HUDEP-2 (cell line): ENCODE measurements around the gene FILIP1.

Experiments used
- DNase-seq, 76 experiments: peaks; one replicate each; lab custom pipeline; 2025; ENCODE audit not compliant: unreplicated experiment in 76 of 76; lab: John Stamatoyannopoulos, UW

The FILIP1 gene

GRCh38 chr6:75347898-75348610, 145.5 kb downstream of the FILIP1 start:
- DNase-seq: no peak

DNA sequence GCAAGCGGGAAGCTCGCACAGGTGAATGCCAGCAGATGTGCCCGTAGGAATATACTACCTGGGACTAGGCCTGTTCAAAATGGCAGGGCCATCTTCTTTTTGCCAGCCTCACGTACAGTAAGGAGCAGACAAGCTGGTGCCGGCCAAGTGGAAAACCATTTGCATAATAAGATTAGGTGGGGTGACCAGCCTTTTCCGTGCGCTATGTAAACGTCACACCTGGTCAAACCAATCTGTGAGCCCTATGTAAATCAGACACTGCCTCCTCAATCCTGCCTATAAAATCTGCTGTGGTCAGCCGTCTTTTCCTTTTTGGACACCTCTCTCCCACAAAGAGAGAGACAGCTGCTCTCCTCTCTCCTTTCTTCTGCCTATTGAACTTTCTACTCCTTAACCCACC, 148.2 kb downstream of the FILIP1 start:
- DNase-seq: no peak

- no peak for DNase-seq
These were observed 149.1 kb downstream of the FILIP1 start for GRCh38 chr6:75344455-75344854.

DNA sequence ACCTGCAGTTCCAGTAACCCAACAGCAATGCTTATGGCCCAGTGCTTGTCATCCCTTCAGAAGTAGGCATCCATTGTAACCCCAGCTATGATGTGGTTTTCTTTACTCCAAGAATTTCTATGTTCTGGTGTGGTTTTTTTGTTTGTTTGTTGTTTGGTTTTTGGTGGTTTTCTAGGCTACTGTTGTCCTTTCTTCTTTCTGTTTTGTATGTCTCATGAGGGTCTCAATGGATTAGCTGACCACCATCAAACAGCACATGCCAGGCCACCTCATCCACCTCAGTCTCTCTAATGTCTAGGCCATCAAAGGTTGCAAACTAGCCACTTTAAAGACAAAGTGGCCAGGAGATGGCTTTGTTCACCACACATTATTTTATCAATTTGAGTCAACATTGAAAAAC, 149.6 kb downstream of the FILIP1 start:
- no peak for DNase-seq

DNA sequence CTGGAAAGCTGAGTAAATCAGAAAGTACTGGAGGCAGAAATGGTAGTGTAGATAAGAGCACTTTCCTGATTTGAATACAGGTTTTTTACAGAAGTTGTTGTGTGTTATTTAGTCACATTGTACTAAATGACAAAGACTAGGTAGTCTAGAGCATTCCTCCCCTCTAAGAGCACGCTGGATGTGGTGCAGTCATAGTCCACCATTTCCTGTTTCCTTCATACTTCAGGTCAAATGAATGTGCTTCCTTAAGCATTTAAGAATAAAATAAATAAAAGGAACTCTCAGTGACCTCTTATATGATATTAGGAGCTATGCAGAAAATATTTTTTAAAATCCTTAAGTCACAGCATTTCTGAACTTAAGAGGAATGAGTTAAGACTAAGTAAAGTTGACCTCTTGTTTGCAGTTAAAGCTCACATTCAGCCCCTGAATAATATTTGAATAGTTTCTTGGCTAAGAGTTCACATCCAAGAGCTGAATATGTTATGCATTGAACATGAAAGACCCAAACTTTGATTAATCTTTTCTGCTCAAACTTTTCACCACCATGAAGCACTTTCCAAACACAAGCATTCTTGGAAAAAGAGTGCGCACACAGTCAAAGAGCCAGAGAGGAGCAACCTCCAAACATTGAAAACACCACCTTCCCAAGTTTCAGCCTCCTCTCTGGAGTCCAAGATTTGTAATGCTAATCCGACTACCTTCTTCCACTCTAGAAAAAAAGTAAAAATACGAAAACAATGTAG, 155.6 kb downstream of the FILIP1 start:
- no peak for DNase-seq

- no peak for DNase-seq
These were observed 159.1 kb downstream of the FILIP1 start for GRCh38 chr6:75334266-75335040.

DNA sequence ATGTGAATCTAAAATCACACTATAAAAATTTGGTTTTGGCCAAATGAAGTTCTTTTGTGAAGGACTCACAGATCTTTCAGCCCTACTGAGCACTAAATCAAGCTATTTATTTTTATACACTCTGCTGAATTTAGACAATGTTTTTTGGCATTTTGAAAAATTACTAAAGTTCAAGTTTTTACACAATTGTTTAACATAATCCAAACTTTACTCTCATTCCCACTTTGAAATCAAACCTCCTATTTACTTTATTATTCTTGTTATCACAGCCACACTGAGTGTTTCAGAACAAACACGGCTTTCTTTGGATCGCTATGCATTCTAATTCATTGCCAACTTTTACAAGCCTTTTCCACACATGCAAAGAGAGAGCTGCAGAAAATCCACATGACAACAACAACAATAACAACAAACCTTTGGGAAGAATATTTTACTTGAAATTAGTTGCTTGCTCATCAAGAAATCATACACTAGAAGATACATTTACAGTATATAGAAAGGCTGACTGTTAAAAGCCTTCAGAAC, 159.9 kb downstream of the FILIP1 start:
- DNase-seq: no peak

DNA sequence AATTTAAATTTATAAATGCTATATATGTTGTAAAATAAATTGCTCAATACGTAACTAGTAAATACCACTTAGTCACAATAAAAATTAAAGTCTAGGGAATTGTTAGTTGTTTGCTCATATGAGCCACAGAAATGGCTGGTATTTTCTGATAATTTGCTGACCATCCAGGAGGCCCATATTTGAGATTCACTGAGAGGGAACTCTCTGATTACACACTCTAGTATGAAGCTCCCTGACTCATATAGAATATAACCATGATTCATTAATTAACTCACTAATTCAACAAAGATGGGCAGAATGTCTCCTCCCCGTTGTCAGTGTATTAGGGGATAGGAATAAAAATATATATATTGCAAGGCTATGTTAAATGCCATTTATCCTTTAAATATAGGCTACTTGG, 162.4 kb downstream of the FILIP1 start:
- no peak for DNase-seq

- no peak for DNase-seq
These were observed 163.9 kb downstream of the FILIP1 start for GRCh38 chr6:75329703-75330102.

DNA sequence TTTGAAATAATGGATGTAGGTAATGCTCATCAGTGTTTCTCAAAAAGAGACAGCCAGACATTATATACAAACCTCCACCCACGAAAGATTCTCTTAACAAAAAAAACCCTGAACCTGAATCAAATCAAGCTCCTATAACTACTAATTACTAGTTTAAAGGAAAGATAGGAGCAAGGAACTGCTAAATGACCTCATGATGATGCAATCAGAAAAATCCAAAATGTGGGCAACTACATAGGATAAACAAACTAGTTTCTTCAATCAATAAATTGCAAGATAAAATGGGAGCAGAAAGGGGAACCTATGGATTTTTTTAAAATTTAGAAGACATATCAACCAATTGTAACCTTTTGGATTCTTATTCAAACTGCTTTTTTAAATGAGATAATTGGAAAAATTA, 165.8 kb downstream of the FILIP1 start:
- DNase-seq: no peak

GRCh38 chr6:75326557-75327258, 166.9 kb downstream of the FILIP1 start:
- no peak for DNase-seq

DNA sequence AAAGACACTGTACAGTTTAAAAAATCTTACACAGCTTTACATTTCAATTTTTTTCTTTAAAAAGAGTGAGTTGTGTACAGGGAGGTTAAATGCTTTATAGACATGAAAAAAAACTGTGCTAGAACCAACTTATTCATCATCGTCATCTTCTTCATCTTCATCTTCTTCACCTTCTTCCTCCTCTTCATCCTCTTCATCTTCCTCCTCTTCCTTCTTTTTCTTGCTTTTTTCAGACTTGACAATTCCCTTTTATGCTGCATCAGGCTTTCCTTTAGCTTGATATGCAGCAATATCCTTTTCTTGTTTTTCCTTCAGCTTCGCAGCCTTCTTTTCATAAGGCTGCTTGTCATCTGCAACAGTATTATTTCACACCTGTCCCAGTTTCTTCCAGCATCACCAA, 174.7 kb downstream of the FILIP1 start:
- no peak for DNase-seq

DNA sequence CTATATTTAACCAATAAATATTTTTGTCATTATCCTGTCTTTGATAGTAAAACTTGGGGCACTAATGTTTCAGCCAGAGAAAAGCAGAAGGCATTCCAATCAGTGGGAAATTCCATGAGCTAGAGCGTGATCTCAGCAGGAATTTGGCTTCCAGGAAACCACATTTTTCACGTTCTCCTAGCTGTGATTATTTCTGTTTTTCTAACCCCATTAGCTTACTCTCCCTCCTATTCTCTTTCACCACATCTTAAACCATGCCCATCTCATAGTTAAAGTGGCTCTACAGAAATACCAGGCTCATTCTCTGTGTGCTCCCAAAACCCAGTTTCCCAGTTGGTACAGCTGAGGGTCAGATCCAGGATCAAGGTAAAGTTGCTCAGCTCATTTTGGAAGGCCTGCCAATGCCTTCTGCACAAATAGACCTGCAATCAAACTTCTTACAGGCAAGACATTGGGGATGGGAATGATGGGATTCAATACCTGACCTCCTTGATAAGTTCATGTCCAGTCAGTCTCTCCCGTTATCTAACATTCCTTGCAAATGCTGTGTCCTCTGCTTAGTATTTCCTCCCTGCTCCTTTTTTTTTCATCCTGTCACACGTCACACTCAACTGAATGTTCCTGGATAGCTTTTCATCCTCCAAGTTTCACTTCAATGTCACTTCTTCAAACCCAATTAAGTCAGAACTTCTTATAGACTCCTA, 175.9 kb downstream of the FILIP1 start:
- DNase-seq: no peak

- DNase-seq: no peak
These were observed 177.6 kb downstream of the FILIP1 start for GRCh38 chr6:75315978-75316377.

- DNase-seq: no peak
These were observed 185.2 kb downstream of the FILIP1 start for GRCh38 chr6:75308250-75308988.

- DNase-seq: no peak
These were observed 186.1 kb downstream of the FILIP1 start for GRCh38 chr6:75307364-75308004.

GRCh38 chr6:75306064-75306463, 187.5 kb downstream of the FILIP1 start:
- no peak for DNase-seq

- no peak for DNase-seq
These were observed 188.0 kb downstream of the FILIP1 start for GRCh38 chr6:75305573-75305972.

GRCh38 chr6:75302280-75302679, 191.3 kb downstream of the FILIP1 start:
- no peak for DNase-seq
